Neural cell (in vitro differentiated cells): ENCODE data around the gene TSGA10IP. TPM values are rescaled to one million over a fixed set of nuclear protein-coding genes. Genes with fewer than 3 reads are reported as not detected.

Experiments used
- H2AFZ ChIP-seq: fragments of 200-600, 300-800 bp; sonication (generic), shearing (Covaris generic); 2 replicates; pipeline ENCODE4 v1.6.0; 2014; ENCODE audit warnings: low read depth, mild to moderate bottlenecking, antibody characterized with exemption, low read length, moderate library complexity
- H3F3A ChIP-seq: fragments of 200-600 bp; shearing (Covaris generic); 2 replicates; pipeline ENCODE4 v1.6.1; 2016; ENCODE audit warnings: mild to moderate bottlenecking, moderate library complexity, mixed read lengths, antibody characterized with exemption, low read length; ENCODE audit not compliant: insufficient read depth, poor library complexity, severe bottlenecking
- H3K27ac ChIP-seq: fragments of 200-600, 300-800 bp; sonication (generic), shearing (Covaris generic); 2 replicates; pipeline ENCODE4 v1.5.1; 2014; ENCODE audit warnings: mild to moderate bottlenecking, low read length, moderate library complexity
- H3K27me3 ChIP-seq: fragments of 300-800, 200-600 bp; sonication (generic), shearing (Covaris generic); 2 replicates; pipeline ENCODE4 v1.6.0; 2014; ENCODE audit warnings: mild to moderate bottlenecking, low read depth, low read length, moderate library complexity; ENCODE audit not compliant: insufficient read depth
- H3K36me3 ChIP-seq: fragments of 300-800, 200-600 bp; sonication (generic), shearing (Covaris generic); 2 replicates; pipeline ENCODE4 v1.5.1; 2014; ENCODE audit warnings: mild to moderate bottlenecking, antibody characterized with exemption, low read length, moderate library complexity; ENCODE audit not compliant: insufficient read depth
- H3K4me2 ChIP-seq: fragments of 300-800, 200-600 bp; sonication (generic), shearing (Covaris generic); 2 replicates; pipeline ENCODE4 v1.6.0; 2014; ENCODE audit warnings: mild to moderate bottlenecking, low read length
- H3K4me3 ChIP-seq: fragments of 300-800, 200-600 bp; sonication (generic), shearing (Covaris generic); 2 replicates; pipeline ENCODE4 v1.5.1; 2014; ENCODE audit warnings: mild to moderate bottlenecking, low read length, moderate library complexity
- H3K79me2 ChIP-seq: fragments of 200-600 bp; shearing (Covaris generic); replicated peaks from 2 replicates; pipeline ENCODE4 v1.6.0; 2014; ENCODE audit warnings: mild to moderate bottlenecking, low read length, moderate library complexity; ENCODE audit not compliant: insufficient read depth
- H3K9ac ChIP-seq: fragments of 300-800, 200-600 bp; sonication (generic), shearing (Covaris generic); 2 replicates; pipeline ENCODE4 v1.6.1; 2016; ENCODE audit warnings: mild to moderate bottlenecking, low read length, mixed read lengths
- H3K9me2 ChIP-seq: fragments of 200-600 bp; shearing (Covaris generic); 2 replicates; pipeline ENCODE4 v1.6.1; 2016; ENCODE audit warnings: mild to moderate bottlenecking, low read length, mixed read lengths; ENCODE audit not compliant: insufficient read depth
- H3K9me3 ChIP-seq: fragments of 200-600, 300-800 bp; sonication (generic), shearing (Covaris generic); 2 replicates; pipeline ENCODE4 v1.6.1; 2016; ENCODE audit warnings: mild to moderate bottlenecking, mixed run types, low read length, moderate library complexity, mixed read lengths
- H4K20me1 ChIP-seq: fragments of 200-600 bp; shearing (Covaris generic); 2 replicates; pipeline ENCODE4 v1.6.1; 2016; ENCODE audit warnings: mild to moderate bottlenecking, mixed run types; ENCODE audit not compliant: insufficient read depth
- EP300 ChIP-seq: fragments of 450-650 bp; conservative IDR thresholded peaks from 2 replicates; pipeline ENCODE4 v1.6.1; 2014; ENCODE audit warnings: antibody characterized with exemption, mild to moderate bottlenecking, moderate library complexity; ENCODE audit not compliant: poor library complexity, severe bottlenecking
- EZH2 ChIP-seq: fragments of 200-600, 300-800 bp; shearing (Covaris generic), sonication (generic); IDR thresholded peaks from 2 replicates; pipeline ENCODE4 v1.6.1; 2014; ENCODE audit warnings: antibody characterized with exemption, low read length, borderline replicate concordance, mild to moderate bottlenecking; ENCODE audit not compliant: insufficient read depth, poor library complexity, severe bottlenecking
- MXI1 ChIP-seq: fragments of 450-650 bp; conservative IDR thresholded peaks from 2 replicates; pipeline ENCODE4 v1.6.1; 2014; ENCODE audit warnings: antibody characterized with exemption, mild to moderate bottlenecking; ENCODE audit not compliant: poor library complexity, severe bottlenecking
- POLR2AphosphoS5 ChIP-seq: IDR thresholded peaks from 2 replicates; pipeline ENCODE4 v1.6.1; 2012
- RAD21 ChIP-seq: fragments of 450-650 bp; conservative IDR thresholded peaks from 2 replicates; pipeline ENCODE4 v1.6.1; 2014; ENCODE audit warnings: antibody characterized with exemption, mild to moderate bottlenecking, moderate library complexity
- SMC3 ChIP-seq: fragments of 450-650 bp; conservative IDR thresholded peaks from 2 replicates; pipeline ENCODE4 v1.6.1; 2014; ENCODE audit warnings: antibody characterized with exemption, mild to moderate bottlenecking, moderate library complexity; ENCODE audit not compliant: poor library complexity
- TAF1 ChIP-seq: IDR thresholded peaks from 2 replicates; pipeline ENCODE4 v1.6.1; 2012; ENCODE audit warnings: low read depth
- polyA plus RNA-seq: library from polyadenylated mRNA; depleted of rRNA; stranded (reverse); fragments of >200 nt; gene quantifications from 2 replicates; pipeline ENCODE4 v1.2.3, GENCODE V29; 2014
- TF ChIP-seq, protein P1 (sequence below): IDR thresholded peaks from 2 replicates; pipeline ENCODE4 v1.6.1; 2012; ENCODE audit warnings: borderline replicate concordance
- TF ChIP-seq, protein P2 (sequence below): fragments of 450-650 bp; IDR thresholded peaks from 2 replicates; pipeline ENCODE4 v1.5.1; 2014; ENCODE audit warnings: antibody characterized with exemption, mild to moderate bottlenecking, moderate library complexity; ENCODE audit not compliant: poor library complexity, severe bottlenecking

The TSGA10IP gene
- polyA plus RNA-seq, 1 donor from 2014 or later: 0.53 TPM

DNA sequence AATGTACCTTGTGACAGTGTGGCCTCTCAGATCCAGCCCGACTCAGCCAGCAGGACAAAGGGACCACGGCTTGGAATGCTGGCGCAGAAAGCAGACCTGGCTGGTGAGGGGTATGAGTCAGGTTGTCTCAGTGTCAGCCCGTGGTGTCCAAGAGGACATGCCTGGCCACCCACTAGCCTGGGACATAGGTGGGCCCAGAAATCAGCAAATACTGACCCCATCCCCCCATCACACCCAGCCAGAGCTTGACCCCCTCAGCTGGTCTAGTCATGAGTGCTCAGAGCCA lies 61.6 kb downstream of the TSGA10IP start:
- Histone ChIP-seq H2AFZ (no peak overlapping the region), H3K27me3 (peaks cover 6% of the 10 kb centered on the region), H4K20me1 (no peaks in the 10 kb centered on the region), H3F3A (no peaks in the 10 kb centered on the region), H3K4me3 (no peak overlapping the region), H3K9me3 (no peaks in the 10 kb centered on the region), H3K4me2 (no peak overlapping the region), H3K36me3 (no peaks in the 10 kb centered on the region), H3K9ac (no peak overlapping the region), H3K79me2 (peaks cover 10% of the 10 kb centered on the region), H3K27ac (no peak overlapping the region), H3K9me2 (no peaks in the 10 kb centered on the region)
- no peak for TF ChIP-seq EZH2
- TF ChIP-seq POLR2AphosphoS5: no peak
- TF ChIP-seq, protein P1, sequence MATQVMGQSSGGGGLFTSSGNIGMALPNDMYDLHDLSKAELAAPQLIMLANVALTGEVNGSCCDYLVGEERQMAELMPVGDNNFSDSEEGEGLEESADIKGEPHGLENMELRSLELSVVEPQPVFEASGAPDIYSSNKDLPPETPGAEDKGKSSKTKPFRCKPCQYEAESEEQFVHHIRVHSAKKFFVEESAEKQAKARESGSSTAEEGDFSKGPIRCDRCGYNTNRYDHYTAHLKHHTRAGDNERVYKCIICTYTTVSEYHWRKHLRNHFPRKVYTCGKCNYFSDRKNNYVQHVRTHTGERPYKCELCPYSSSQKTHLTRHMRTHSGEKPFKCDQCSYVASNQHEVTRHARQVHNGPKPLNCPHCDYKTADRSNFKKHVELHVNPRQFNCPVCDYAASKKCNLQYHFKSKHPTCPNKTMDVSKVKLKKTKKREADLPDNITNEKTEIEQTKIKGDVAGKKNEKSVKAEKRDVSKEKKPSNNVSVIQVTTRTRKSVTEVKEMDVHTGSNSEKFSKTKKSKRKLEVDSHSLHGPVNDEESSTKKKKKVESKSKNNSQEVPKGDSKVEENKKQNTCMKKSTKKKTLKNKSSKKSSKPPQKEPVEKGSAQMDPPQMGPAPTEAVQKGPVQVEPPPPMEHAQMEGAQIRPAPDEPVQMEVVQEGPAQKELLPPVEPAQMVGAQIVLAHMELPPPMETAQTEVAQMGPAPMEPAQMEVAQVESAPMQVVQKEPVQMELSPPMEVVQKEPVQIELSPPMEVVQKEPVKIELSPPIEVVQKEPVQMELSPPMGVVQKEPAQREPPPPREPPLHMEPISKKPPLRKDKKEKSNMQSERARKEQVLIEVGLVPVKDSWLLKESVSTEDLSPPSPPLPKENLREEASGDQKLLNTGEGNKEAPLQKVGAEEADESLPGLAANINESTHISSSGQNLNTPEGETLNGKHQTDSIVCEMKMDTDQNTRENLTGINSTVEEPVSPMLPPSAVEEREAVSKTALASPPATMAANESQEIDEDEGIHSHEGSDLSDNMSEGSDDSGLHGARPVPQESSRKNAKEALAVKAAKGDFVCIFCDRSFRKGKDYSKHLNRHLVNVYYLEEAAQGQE: no peak
- TF ChIP-seq RAD21: no peak
- no peak for TF ChIP-seq SMC3
- TF ChIP-seq, protein P2, sequence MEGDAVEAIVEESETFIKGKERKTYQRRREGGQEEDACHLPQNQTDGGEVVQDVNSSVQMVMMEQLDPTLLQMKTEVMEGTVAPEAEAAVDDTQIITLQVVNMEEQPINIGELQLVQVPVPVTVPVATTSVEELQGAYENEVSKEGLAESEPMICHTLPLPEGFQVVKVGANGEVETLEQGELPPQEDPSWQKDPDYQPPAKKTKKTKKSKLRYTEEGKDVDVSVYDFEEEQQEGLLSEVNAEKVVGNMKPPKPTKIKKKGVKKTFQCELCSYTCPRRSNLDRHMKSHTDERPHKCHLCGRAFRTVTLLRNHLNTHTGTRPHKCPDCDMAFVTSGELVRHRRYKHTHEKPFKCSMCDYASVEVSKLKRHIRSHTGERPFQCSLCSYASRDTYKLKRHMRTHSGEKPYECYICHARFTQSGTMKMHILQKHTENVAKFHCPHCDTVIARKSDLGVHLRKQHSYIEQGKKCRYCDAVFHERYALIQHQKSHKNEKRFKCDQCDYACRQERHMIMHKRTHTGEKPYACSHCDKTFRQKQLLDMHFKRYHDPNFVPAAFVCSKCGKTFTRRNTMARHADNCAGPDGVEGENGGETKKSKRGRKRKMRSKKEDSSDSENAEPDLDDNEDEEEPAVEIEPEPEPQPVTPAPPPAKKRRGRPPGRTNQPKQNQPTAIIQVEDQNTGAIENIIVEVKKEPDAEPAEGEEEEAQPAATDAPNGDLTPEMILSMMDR: no peak
- TF ChIP-seq TAF1: no peak
- TF ChIP-seq EP300: no peak
- no peak for TF ChIP-seq MXI1

DNA sequence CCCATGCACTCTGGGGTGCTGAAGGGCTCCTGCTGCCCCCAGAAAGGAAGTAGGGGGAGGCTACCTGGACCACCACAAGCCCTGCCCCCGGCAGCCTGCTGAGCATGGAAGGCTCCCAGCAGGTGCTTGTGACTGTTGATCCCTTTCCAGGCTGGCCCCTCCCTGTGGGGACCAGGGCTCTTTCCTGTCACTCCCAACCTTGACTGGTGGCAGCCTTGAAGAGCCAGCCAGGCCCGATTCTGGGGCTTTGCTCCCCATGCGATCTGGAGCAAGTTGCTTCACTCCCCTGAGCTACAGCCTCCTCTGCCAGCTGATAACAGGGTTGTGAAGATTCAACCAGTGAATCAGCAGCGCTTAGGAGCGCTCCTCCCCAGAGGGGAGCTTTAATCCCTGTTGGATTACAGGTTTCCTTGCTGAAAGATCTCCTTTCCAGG lies 61.9 kb downstream of the TSGA10IP start:
- H3K36me3 ChIP-seq: no peaks in the 10 kb centered on the region
- H3K79me2 ChIP-seq: peaks cover 9% of the 10 kb centered on the region
- no peak overlapping the region for H3K4me2 ChIP-seq
- no peaks in the 10 kb centered on the region for H4K20me1 ChIP-seq
- H3K27me3 ChIP-seq: peaks cover 6% of the 10 kb centered on the region
- H3K4me3 ChIP-seq: no peak overlapping the region
- no peaks in the 10 kb centered on the region for H3K9me2 ChIP-seq
- no peaks in the 10 kb centered on the region for H3K9me3 ChIP-seq
- no peaks in the 10 kb centered on the region for H3F3A ChIP-seq
- H3K27ac ChIP-seq: no peak overlapping the region
- no peak overlapping the region for H3K9ac ChIP-seq
- no peak overlapping the region for H2AFZ ChIP-seq
- TF ChIP-seq, protein P2: no peak
- no peak for TF ChIP-seq RAD21
- TF ChIP-seq, protein P1: no peak
- TF ChIP-seq SMC3: no peak
